HTERT RPE-1 (cell line): ENCODE measurements around the gene SLC6A13.
"Not testable (repeated sequence)": the region's sequence is repeated elsewhere in the genome, so short reads cannot be mapped to it uniquely, and the experiment has no call there.

Source experiments
- in situ Hi-C: fragments of 300-500 bp; cut with MboI; formaldehyde crosslinking; loops from 4 replicates; pipeline ENCODE4 v1.14.3; 2020; ENCODE audit warnings: low sequenced_read_pairs

SLC6A13 gene

DNA sequence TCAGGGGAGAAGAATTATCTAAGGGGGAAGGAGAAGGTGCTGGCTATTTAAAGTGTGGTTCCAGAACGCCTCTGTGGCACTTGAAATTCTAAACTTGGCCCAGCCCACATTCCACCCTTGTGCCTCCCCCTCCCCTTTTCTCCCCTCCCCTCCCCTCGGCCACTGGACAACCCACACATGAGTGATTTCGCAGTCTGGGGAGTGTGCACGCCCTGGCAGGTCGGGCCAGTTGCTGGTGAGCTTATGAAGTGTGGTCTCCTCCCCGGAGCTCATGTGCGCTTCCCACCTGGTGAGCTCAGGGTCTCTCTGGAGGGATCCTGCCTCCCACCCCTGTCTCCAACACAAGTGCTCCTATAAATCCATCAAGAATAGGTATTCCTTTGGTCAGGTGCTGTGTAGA is at the start of gene SLC6A13:
Gene SLC6A13 (minus strand): TSS at position 20 of the 400 bp plus-strand sequence. CDS start 2,784 bp downstream, outside the sequence.
- in situ Hi-C loops = no loop called here

DNA sequence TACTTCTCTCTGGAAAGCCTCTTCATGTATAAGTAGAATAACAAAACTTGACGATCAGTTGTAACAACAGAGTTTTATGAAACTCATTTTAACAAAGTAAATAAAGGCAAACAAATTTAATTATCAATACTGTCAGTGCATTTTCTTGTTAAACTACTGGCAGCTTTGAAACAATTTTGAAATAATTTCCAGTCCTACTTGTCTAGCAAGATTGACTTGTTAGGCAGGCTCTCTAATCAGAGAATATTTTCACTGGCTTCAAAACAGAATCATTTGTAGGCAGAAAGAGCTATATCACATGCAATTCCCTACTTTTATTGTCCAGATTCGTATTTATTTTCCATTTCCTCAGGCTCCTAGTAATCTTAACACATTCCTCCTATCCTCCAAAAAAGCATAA is 45.9 kb upstream of the SLC6A13 start:
- in situ Hi-C loops = no loop called here

DNA sequence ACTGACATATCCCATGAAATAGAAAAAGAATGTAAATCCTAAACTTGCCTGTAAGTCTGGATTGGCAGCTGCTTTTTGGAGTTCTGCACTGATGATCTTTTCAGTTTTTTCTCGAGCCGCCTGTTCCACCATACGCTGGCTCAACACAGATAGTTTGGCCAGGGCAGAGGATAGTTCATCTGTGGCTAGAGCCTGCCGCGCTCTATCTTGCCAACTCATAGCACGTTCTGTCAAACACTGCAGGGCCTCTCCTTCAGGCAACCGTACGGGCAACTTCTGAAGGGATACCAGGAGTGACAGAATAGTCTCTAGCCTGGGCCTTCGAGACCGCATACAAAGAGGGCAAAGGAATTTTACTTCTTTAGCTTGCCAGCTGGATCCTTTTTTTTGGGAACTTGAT is 44.8 kb upstream of the SLC6A13 start:
- in situ Hi-C loops = no loop called here

DNA sequence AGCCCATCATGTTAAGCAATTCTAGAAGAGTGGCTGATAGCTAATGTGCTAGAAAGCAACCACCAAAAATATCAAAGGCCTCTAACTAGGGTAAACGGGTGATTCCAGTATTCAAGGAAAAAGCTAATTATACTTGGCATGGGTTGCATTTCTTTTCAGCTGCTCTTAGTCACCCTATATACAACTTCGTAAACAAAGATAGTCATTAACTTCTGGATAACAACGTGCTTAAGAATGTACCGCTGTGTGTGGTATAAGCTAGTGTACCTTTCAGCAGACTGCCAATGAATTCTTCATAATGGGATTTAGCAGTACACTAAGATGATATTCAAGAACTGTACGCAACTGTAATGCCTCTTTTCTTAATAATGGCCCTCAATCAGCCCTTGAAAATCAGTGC is 42.2 kb upstream of the SLC6A13 start:
- in situ Hi-C loops = no loop called here

DNA sequence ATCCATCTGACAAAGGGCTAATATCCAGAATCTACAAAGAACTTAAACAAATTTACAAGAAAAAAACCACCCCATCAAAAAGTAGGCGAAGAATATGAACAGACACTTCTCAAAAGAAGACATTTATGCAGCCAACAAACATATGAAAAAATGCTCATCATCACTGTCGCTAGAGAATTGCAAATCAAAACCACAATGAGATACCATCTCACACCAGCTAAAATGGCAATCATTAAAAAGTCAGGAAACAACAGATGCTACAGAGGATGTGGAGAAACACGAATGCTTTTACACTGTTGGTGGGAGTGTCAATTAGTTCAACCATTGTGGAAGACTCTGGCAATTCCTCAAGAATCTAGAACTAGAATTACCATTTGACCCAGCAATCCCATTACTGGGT is 40.1 kb upstream of the SLC6A13 start:
- in situ Hi-C loops = not testable (repeated sequence)

DNA sequence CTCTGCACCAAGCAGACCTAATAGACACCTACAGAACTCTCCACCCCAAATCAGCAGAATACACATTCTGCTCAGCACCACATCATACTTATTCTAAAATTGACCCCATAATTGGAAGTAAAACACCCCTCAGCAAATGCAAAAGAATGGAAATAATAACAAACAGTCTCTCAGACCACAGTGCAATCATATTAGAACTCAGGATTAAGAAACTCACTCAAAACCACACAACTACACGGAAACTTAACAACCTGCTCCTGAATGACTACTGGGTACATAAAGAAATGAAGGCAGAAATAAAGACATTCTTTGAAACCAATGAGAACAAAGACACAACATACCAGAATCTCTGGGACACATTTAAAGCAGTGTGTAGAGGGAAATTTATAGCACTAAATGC is 37.5 kb upstream of the SLC6A13 start:
- in situ Hi-C loops = not testable (repeated sequence)

DNA sequence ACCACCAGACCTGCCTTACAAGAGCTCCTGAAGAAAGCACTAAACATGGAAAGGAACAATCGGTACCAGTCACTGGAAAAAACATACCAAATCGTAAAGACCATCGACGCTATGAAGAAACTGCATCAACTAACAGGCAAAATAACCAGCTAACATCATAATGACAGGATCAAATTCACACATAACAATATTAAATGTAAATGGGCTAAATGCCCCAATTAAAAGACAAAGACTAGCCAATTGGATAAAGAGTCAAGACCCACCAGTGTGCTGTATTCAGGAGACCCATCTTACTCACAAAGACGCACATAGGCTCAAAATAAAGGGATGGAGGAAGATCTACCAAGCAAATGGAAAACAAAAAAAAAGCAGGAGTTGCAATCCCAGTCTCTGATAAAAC is 36.9 kb upstream of the SLC6A13 start:
- in situ Hi-C loops = not testable (repeated sequence)

DNA sequence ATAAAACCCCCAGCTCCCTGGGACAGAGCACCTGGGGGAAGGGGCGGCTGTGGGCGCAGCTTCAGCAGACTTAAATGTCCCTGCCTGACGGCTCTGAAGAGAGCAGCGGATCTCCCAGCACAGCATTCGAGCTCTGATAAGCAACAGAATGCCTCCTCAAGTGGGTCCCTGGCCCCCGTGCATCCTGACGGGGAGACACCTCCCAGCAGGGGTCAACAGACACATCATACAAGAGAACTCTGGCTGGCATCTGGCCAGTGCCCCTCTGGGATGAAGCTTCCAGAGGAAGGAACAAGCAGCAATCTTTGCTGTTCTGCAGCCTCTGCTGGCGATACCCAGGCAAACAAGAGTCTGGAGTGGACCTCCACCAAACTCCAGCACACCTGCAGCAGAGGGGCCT is 35.4 kb upstream of the SLC6A13 start:
- in situ Hi-C loops = not testable (repeated sequence)

DNA sequence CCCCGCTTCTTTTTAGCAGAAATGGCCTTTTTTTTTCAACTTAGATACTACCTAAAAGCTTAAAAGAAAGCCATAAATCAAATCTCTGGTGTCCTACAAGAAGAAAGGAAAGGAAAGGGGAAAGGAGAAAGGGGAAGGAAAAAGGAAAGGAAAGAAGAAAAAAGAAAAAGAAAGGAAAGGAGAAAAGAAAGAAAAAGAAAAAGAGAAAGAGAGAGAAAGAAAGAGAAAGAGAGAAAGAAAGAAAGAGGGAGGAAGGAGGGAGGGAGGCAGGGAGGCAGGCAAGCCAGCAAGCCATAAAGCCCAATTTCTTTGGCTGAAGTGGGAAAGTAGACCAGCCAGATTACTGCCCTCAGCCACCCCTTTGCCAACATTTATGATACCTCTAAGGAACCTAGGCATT is 32.5 kb upstream of the SLC6A13 start:
- in situ Hi-C loops = no loop called here

DNA sequence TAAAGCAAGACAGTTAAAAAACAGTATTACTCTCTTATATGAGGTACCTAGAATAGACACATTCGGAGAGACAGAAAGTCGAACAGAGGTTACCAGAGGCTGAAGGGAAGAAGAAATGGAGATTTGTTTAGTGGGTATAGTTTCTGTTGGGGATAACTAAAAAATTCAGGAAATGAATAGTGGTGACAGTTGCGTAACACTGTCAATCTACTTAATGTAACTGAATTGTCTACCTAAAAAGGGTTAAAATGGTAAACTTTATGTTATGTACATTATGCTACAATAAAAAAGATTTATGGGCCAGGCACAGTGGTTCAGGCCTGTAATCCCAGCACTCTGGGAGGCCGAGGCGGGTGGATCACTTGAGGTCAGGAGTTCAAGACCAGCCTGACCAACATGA is 30.6 kb upstream of the SLC6A13 start:
- in situ Hi-C loops = no loop called here

DNA sequence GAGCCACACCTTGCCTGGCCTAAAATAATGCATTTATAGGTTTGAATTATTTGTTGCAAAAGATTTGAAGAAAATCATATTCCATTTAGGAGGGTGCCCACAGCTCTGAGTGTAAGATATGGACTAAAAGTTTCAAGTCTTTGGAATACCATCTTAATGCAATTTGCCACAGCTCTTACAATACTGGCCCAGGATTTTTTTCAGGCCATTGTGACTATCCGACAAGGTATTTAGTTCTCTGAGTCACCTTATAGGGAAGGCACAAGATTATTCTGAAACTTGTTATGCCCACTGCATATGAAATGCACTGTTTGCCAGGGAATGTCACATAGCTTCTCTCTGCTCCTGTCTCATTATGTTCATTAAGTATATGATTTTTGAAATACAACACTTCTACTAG is 29.6 kb upstream of the SLC6A13 start:
- in situ Hi-C loops = no loop called here

DNA sequence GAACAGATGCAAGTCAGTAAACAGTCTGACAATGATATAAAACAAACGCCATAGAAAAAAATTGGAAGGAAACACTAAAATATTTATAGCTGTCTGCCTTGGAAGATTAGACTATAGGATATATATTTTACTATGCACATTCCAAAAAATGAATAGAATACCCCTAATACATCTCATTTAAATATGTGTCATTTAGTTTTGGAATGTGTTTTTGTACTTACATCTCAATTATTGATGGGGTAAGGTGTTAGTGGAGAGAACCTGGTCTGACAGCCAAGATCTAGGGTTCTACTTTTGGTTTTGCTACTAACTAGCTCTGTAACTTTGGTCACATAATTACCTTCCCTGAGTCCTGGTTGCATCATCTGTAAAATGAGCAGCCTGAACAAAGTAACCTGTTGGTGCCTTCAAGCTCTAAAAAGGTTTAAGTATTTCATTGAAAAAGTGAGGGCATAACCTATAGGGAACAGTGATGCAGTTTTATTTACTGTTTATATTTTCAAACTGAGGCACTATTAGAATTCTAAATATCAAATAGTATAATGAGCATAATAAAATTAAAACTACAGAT is 28.6 kb upstream of the SLC6A13 start:
- in situ Hi-C loops = no loop called here

DNA sequence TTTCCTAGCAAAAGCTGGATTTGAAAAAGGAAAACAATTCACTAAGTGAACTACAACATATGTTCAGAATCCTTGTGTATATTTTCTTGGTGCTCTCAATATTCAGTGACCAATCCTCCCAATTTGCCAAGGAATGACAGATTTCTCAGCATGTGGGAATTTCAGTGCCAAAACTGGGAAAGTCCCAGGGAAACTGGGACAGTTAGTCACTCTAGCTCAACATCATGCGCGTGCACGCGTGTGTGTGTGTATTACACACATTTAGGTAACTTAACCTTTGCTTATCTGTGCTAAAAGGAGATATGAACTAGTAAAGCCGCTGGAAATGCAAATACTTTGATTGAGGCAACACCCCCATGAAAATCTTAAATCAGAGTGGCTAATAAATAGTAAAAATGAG is 26.1 kb upstream of the SLC6A13 start:
- in situ Hi-C loops = no loop called here

DNA sequence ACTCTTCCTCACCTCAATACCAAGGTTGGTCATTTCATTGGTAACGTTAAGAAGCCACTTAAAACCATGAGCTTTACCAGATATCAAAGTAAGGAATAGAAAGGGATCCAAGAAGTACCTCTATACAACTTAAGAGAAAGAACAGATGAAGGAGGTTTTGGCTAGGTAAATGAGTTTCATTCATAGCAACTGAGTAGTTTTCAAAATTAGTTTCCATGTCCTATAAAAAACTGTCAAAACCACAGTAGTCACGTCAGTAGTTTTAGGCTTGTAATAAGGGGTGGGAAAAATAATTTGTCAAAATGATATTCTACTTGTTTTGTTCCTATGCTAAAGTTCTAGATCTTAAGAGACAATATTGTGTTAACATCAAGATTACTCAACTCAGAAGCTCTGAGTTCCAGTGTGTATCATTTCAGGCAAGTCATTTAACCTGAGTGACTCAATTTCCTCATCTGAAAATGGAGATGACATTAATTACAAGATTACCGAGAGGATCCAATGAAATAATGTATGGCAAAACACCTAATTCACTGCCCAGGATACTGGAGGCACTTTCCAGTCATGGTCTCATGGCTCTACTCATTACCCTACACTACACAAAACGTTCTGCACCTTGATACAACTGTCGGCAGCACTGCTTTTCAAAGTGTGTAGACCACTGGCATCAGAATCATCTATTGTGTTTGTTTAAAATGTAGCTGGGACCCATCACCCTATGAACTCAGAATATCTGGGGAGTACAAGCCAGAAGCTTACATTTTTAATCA is 24.1 kb upstream of the SLC6A13 start:
- in situ Hi-C loops = no loop called here

DNA sequence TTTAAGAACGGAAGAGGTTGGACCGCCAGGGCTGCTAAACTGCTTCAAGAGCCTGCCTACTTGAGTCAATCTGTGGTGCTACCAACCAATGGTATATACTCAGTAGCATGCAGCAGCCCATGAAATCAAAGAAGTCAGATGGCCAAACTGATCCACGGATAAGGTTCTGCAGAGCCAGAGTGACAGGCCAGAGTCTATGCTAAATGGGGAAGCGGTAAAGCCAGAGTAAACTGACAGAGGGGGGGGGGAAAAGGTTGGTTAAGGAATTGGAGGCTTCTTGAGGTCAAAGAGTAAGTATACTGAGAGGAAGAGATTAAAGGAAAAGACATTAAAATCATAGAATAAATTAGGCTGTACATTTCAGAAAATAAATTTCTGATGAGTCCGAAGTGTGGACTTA is 15.4 kb upstream of the SLC6A13 start:
- in situ Hi-C loops = no loop called here

DNA sequence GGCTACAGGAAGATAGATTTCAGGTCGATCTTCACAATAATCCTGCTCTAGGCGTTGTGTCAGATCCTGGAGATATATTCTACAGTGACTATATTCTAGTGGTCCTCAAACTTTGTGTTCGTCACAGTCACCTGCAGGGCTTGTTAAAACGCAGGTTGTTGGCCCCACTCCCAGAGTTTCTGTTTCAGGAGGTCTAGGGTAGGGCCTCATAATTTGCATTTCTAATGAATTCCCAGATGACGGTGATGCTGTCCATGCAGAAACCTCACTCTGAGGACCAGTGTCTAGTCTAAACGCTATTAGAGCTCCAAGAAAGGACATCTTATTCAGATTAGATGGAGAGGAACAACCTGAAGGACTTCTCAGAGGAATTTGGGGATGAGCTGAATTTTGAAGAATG is 13.2 kb upstream of the SLC6A13 start:
- in situ Hi-C loops = no loop called here

DNA sequence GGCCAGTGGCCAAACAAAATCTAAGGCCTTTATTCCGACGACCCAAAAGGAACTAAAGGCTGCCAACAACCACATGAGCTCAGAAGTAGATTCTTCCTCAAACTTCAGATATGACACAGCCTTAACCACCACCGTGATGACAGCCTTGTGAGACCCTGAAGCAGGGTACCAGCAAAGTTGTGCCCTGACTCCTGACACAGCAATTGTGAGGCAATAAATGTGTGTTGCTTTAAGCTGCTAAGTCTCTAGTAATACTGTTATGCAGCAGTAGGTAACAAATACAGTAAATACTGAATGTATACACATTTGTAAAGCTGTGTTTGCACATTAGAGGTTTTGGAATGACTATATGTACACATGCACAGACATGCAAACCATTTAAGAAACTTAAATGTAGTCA is 10.7 kb upstream of the SLC6A13 start:
- in situ Hi-C loops = no loop called here

DNA sequence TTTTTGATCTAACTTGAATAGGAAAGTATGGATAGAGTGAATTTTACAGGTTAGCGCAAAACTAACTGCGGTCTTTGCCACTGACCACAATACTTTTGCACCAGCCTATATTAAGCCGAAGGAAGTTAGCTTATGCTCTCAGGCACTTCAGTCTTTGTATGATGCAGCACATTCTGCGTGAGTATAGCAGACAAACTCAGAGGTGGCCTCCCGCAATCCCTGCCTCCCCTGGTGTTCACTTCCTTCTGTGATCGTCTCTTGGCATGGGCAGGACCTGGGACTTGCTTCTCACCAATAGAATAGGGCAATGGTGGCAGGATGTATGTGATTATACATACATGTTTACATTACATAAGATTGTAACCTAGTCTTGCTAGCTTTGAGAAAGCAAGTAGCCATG is 10.3 kb upstream of the SLC6A13 start:
- in situ Hi-C loops = no loop called here

DNA sequence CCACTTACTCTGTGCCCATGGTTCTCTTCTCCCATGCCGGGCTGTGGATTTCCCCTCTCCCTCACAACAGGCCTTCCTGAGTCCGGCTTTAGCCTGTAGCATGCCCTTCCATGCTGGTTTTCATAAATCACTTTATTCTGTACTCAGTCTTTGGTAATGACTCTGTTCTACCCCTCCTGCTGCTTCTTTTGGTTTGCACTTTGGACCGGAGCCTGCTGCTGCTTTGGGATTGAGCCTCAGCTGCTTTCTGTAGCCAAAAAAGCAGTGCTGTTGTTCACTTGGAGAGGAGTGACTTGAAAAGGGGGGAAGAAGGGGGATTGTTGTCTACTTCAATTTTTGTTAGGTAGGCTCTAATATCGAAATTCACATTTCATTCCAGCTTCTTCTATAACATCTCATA is 8.5 kb upstream of the SLC6A13 start:
- in situ Hi-C loops = no loop called here

DNA sequence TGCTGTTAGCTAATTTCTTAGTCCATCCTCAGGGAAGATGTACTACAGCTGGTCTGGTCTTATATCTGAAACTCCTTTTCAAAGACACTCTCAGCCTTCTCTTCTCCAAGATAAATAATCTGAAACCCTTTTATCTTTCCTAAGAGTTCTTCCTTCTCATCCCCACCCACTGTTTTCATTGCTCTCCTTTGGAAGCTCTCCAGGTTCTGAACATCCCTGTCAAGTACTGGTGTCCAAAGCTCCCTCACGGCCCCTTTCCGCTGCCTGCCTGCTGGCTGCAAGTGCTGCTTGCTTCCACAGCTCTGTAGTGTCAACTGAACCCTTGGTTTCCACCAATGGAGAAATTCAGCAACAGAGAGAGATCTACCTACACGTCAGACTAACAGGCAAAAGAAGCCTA is 6.6 kb upstream of the SLC6A13 start:
- in situ Hi-C loops = no loop called here

DNA sequence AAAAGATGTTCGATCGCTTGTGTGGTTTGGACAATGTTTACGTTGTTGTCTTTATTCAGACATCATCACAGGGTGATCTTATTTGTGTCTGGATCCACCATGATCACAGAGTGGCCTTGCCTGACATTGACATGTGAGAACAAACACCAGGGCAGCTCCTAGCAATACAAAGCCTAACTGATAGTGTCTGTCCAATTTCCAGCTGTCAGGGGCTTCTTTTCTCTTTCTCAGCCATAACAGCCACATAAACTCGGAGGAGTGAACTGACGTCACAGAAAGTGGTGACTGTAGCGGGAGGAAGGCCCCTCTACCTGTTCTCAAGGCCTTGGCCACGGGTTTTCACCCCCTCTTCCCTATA is 5.8 kb upstream of the SLC6A13 start:
- in situ Hi-C loops = no loop called here

DNA sequence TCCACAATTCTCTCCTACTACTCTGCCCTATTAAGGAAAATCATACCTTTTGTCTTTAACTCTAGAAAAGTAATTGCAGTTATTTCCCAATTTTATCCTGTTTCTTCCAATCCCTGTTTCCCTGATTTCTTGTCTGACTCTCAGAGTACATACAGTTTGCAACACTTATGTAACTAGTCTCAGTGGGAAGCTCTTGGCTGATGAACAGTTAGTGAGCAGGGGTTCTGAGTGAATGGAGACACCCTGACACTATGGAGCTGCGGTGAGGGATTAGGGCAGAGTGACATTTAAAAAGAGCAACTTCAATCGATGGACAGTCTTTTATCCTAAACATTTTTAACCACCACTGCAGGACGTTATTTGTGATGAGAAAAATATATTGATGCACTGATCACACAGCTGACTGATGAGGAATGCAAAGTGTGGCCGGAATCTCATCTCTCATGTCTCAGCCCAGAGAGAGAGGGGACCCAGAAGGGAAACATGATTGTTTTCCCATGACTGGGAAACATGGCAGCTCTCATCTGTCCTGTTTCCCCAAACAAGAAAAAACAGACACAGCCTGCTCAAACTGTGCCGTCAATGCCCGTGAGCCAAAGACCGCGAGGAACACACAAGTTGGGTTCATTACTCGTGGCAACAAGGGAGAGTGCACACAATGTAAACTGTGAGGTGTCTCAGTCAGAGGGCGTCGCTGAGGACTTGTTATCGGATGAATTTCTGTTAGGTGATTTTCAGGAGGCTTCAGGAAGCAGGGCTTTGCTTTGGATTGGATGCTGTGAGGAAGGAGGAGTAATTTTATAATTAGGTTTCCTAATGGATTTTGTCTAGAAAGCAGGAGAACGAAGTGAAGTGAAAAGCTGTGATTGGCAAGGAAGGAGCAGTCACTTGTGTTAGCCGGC is 5.2 kb upstream of the SLC6A13 start:
- in situ Hi-C loops = no loop called here
